NT2/D1 (cell line): ENCODE measurements around the gene ATN1.

Experiments
- DNase-seq: peaks from one replicate; pipeline ENCODE4 v3.0.0-alpha.2; 2011; ENCODE audit warnings: low read depth, low spot score
- H3K27me3 ChIP-seq: 2 replicates; pipeline ENCODE4 v1.6.0; 2011; ENCODE audit warnings: mild to moderate bottlenecking; ENCODE audit not compliant: insufficient read length, insufficient read depth
- H3K36me3 ChIP-seq: 2 replicates; pipeline ENCODE4 v1.6.1; 2011; ENCODE audit warnings: mild to moderate bottlenecking, low read length, mixed read lengths; ENCODE audit not compliant: insufficient read depth, insufficient read length
- H3K4me1 ChIP-seq: 2 replicates; pipeline ENCODE4 v1.5.1; 2011; ENCODE audit not compliant: insufficient read depth, insufficient read length
- H3K4me3 ChIP-seq: 2 replicates; pipeline ENCODE4 v1.5.1; 2011; ENCODE audit warnings: low read depth; ENCODE audit not compliant: insufficient read length
- H3K9ac ChIP-seq: 2 replicates; pipeline ENCODE4 v1.6.0; 2011; ENCODE audit warnings: low read depth; ENCODE audit not compliant: insufficient read length
- H3K9me3 ChIP-seq: 2 replicates; pipeline ENCODE4 v1.5.1; 2011; ENCODE audit warnings: mild to moderate bottlenecking, low read length; ENCODE audit not compliant: insufficient read depth
- SUZ12 ChIP-seq: IDR thresholded peaks from 2 replicates; pipeline ENCODE4 v1.6.1; 2011; ENCODE audit not compliant: insufficient read length, insufficient read depth; ENCODE audit errors: extremely low read depth
- YY1 ChIP-seq: IDR thresholded peaks from 2 replicates; pipeline ENCODE4 v1.6.1; 2011; ENCODE audit not compliant: insufficient read length, insufficient read depth
- ZNF274 ChIP-seq: IDR thresholded peaks from 2 replicates; pipeline ENCODE4 v1.6.1; 2011; ENCODE audit warnings: mild to moderate bottlenecking, low read depth, low read length

The ATN1 gene

DNA sequence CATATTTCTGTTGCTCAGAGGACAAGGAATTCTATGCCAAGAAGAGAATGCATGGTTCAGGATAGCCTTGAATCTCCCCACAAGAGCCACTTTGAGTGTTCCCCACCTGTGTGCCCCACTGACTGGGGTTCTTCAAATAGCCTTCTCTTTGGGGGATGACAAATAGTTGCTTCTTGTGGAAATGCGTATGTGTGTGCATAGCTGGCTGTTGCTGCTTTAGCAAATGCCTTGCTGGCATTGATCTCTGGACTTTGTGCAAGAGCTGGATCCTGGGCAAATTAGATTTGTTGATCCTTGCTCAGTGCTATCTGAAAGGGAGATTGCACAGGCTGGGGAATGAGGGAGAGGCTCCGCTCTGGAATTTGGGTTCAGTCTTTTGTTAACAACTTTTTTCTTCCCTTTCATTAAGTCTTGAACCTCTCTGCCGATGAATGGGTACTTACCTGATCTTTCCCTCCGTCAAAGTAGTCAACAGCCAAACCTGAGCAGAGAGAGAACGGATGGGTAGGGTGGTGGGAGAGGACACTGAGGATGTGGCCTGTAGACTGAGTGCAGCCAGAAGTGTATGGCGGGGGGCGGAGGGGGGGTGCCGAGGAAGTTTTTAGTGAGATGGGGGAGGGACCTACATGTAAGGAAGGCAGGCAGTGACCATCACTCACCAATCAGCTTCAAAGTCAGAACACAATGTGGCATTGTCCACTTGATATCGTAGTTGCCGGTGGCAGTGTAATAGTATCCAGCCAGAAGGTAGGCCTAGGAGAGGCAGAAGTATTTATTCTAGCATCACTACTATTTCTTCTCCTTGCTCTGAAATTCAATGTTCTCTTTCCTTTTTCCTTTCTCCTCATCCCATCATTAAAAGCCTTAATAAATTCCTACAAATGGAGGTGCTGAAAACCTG, 53.6 kb downstream of the ATN1 start:
- Histone ChIP-seq H3K9me3 (no peaks in the 10 kb centered on the region), H3K4me3 (no peak overlapping the region), H3K4me1 (no peaks in the 10 kb centered on the region), H3K27me3 (no peaks in the 10 kb centered on the region), H3K9ac (no peak overlapping the region), H3K36me3 (peaks cover 92% of the 10 kb centered on the region)
- no peak for DNase-seq
- no peak for TF ChIP-seq YY1
- TF ChIP-seq SUZ12: no peak
- no peak for TF ChIP-seq ZNF274

GRCh38 chr12:6982532-6982931, 54.8 kb downstream of the ATN1 start:
- TF ChIP-seq SUZ12: no peak
- no peak for TF ChIP-seq YY1
- no peak for TF ChIP-seq ZNF274
- Histone ChIP-seq H3K27me3 (no peaks in the 10 kb centered on the region), H3K4me3 (no peak overlapping the region), H3K4me1 (no peaks in the 10 kb centered on the region), H3K9me3 (no peaks in the 10 kb centered on the region), H3K9ac (no peak overlapping the region), H3K36me3 (peaks cover 90% of the 10 kb centered on the region)
- no peak for DNase-seq

GRCh38 chr12:6987956-6988553, 60.3 kb downstream of the ATN1 start:
- no peak for DNase-seq
- Histone ChIP-seq H3K9ac (no peak overlapping the region), H3K27me3 (no peaks in the 10 kb centered on the region), H3K4me1 (peaks cover 3% of the 10 kb centered on the region), H3K4me3 (no peak overlapping the region), H3K36me3 (peaks cover 73% of the 10 kb centered on the region), H3K9me3 (no peaks in the 10 kb centered on the region)
- TF ChIP-seq YY1: no peak
- no peak for TF ChIP-seq ZNF274
- no peak for TF ChIP-seq SUZ12
